GM19324 (cell line): ENCODE data around the gene GRIA1.

ENCODE experiments used
- ATAC-seq: cut with Tn5 transposase; IDR thresholded peaks from one replicate; pipeline ENCODE4 v1.9.1; 2021; ENCODE audit warnings: mild to moderate bottlenecking, moderate library complexity; ENCODE audit not compliant: unreplicated experiment, low FRiP score

Gene GRIA1

GRCh38 chr5:153641183-153641688 is 150.8 kb downstream of the GRIA1 start:
- ATAC-seq, result no peak

GRCh38 chr5:153654504-153655200 is 164.2 kb downstream of the GRIA1 start:
- no peak for ATAC-seq

GRCh38 chr5:153655201-153655510 is 164.7 kb downstream of the GRIA1 start:
- no peak for ATAC-seq

GRCh38 chr5:153658149-153658548 is 167.7 kb downstream of the GRIA1 start:
- ATAC-seq, result no peak

- ATAC-seq, result no peak
Observed at GRCh38 chr5:153658606-153659005, 168.1 kb downstream of the GRIA1 start.

- ATAC-seq, result no peak
Observed at GRCh38 chr5:153659039-153659736, 168.7 kb downstream of the GRIA1 start.

- no peak for ATAC-seq
Observed at GRCh38 chr5:153660919-153661318, 170.4 kb downstream of the GRIA1 start.

- ATAC-seq, result no peak
Observed at GRCh38 chr5:153661897-153662296, 171.4 kb downstream of the GRIA1 start.

- ATAC-seq, result no peak
Observed at GRCh38 chr5:153670101-153670500, 179.6 kb downstream of the GRIA1 start.

- no peak for ATAC-seq
Observed at GRCh38 chr5:153671653-153672346, 181.3 kb downstream of the GRIA1 start.

- no peak for ATAC-seq
Observed at GRCh38 chr5:153672347-153673090, 182.0 kb downstream of the GRIA1 start.

GRCh38 chr5:153674356-153674755 is 183.9 kb downstream of the GRIA1 start:
- ATAC-seq, result no peak

- no peak for ATAC-seq
Observed at GRCh38 chr5:153676406-153676805, 185.9 kb downstream of the GRIA1 start.

- ATAC-seq, result no peak
Observed at GRCh38 chr5:153676821-153677220, 186.4 kb downstream of the GRIA1 start.

- no peak for ATAC-seq
Observed at GRCh38 chr5:153678617-153679329, 188.3 kb downstream of the GRIA1 start.

GRCh38 chr5:153690236-153690635 is 199.8 kb downstream of the GRIA1 start:
- ATAC-seq, result no peak

- ATAC-seq, result no peak
Observed at GRCh38 chr5:153696256-153696655, 205.8 kb downstream of the GRIA1 start.

GRCh38 chr5:153699035-153699434 is 208.6 kb downstream of the GRIA1 start:
- ATAC-seq, result no peak

- no peak for ATAC-seq
Observed at GRCh38 chr5:153700940-153701339, 210.5 kb downstream of the GRIA1 start.

- no peak for ATAC-seq
Observed at GRCh38 chr5:153702265-153702664, 211.8 kb downstream of the GRIA1 start.
